Measurements from ENCODE around the gene FAM50A. TPM values are rescaled to one million over a fixed set of nuclear protein-coding genes. Genes with fewer than 3 reads are reported as not detected.

Gene FAM50A
- total RNA-seq, 1 donor = 39.0 TPM

DNA sequence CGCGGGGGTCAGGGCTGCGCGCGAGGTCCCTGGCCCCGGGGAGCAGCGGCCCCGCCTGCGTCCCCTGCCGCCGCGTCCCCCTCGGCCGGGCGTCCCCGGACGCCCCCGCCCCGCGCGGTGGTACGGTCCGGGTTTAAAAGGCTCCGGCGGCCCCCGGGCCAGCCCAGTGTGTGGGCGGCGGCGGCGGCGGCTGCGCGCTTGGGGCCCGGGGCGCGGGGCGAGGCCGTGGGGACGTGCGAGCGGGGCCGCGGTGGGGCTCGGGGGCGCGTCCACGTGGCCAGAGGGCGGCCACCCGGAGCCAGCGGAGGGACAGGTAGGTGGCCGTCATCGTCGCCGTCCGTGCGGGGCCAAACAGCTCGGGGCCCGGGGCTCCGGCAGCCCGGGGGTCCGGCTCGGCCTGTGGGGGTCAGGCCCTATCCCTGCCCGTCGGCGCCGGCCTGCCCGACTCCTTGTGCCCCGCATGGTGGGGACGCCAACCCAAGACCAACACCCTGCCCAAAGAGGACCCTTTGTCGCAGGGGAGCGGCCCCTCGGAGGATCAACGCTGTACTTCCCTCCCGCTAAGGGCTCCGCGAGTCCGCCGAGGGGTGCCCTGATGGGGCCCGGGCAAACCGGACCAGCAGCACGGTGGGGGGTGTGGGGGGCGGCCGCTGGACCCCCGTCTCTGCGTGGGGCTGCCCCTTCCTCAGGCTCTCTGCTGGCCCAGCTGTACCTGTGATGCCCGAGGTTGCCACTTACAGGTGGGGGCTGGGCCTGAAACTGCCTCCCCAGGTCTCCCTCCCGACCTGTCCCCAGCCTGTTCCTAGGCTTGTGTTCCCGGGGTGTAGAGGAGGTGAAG, 14.4 kb downstream of the FAM50A start, which contains the start of gene PLXNA3:
Gene PLXNA3 (plus strand): TSS at position 166 of the 838 bp plus-strand sequence. CDS start 1,903 bp downstream, outside the sequence.
- H3K4me3 ChIP-seq (ENCODE audit: low read depth, low read length) = peak within 1 kb of the TSS; percentile 75
- DNase-seq (ENCODE audit: low read depth) = no peak
- TF ChIP-seq, protein P1, sequence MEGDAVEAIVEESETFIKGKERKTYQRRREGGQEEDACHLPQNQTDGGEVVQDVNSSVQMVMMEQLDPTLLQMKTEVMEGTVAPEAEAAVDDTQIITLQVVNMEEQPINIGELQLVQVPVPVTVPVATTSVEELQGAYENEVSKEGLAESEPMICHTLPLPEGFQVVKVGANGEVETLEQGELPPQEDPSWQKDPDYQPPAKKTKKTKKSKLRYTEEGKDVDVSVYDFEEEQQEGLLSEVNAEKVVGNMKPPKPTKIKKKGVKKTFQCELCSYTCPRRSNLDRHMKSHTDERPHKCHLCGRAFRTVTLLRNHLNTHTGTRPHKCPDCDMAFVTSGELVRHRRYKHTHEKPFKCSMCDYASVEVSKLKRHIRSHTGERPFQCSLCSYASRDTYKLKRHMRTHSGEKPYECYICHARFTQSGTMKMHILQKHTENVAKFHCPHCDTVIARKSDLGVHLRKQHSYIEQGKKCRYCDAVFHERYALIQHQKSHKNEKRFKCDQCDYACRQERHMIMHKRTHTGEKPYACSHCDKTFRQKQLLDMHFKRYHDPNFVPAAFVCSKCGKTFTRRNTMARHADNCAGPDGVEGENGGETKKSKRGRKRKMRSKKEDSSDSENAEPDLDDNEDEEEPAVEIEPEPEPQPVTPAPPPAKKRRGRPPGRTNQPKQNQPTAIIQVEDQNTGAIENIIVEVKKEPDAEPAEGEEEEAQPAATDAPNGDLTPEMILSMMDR (IDR thresholded peaks at IDR 0.05; ENCODE audit: insufficient read depth, low read length) = no peak

DNA sequence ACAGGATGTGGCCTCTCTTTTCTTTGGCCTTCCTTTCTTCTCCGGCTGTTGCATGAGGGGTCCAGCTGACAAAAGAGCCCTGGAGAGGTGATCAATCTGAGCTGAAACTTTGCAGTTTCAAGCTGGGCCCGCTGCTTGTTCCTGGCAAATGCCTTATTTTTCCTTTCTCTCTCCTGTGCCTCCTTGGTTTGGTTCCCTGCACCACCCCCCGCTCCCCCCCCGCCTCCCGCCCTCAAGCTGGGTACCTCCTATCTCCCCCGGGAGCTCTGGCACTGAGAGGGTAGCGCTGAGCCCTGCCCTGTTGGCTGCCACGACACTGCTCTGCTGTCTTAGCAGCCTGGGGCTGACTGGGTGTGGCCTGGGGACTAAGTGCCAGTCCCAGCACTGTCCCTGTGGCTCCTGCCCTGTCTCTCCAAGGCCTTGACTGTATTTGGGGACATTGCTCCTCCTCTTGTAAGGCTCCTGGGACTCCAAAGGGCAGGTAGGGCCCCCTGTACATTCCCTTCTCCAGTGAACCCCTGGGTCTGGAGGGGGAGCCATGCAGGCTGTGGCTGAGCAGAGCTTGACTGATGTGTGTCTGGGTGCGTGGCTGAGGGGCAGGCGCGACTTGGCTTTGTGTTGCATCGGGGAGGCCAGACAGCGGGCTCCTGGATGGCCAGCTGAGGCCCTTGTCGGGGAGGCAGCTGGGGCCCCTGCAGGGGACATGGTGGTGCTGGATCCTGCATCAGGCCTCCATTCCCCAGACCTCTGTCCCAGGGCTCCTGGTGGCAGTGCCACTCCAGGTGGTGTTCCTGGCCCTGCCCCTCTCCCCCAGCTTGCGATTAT, 15.2 kb downstream of the FAM50A start:
- DNase-seq (ENCODE audit: low read depth) = no peak
- H3K4me3 ChIP-seq (ENCODE audit: low read depth, low read length) = peak overlapping the region; percentile 75
- TF ChIP-seq, protein P1 (IDR thresholded peaks at IDR 0.05; ENCODE audit: insufficient read depth, low read length) = no peak

DNA sequence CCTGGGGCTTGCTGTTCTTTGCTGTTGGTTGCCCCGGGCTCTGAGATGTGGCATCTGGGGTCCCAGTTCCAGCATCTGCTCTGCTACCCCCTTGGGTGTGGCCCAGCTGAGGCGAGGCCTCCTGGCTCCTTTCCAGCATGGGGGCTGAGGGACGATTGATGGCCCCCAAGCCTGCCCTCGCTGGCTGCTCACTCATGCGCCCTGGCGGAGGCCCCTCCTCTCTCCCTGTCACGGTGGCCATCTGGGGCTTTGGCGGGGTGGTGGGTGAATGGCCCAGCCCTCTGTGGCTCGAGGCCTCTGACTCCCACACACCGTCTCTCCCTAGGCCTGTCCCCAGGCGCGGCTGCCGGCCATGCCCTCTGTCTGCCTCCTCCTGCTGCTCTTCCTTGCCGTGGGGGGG, 15.9 kb downstream of the FAM50A start:
- TF ChIP-seq, protein P1 (IDR thresholded peaks at IDR 0.05; ENCODE audit: insufficient read depth, low read length) = no peak
- peak overlapping the region; percentile 75 for H3K4me3 ChIP-seq (ENCODE audit: low read depth, low read length)
- no peak for DNase-seq (ENCODE audit: low read depth)

DNA sequence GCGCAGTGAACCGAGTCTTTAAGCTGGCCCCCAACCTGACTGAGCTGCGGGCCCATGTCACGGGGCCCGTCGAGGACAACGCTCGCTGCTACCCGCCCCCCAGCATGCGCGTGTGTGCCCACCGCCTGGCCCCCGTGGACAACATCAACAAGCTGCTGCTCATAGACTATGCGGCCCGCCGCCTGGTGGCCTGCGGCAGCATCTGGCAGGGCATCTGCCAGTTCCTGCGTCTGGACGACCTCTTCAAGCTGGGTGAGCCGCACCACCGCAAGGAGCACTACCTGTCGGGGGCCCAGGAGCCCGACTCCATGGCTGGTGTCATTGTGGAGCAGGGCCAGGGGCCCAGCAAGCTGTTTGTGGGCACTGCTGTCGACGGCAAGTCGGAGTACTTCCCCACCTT, 16.4 kb downstream of the FAM50A start:
- peak overlapping the region; percentile 75 for H3K4me3 ChIP-seq (ENCODE audit: low read depth, low read length)

DNA sequence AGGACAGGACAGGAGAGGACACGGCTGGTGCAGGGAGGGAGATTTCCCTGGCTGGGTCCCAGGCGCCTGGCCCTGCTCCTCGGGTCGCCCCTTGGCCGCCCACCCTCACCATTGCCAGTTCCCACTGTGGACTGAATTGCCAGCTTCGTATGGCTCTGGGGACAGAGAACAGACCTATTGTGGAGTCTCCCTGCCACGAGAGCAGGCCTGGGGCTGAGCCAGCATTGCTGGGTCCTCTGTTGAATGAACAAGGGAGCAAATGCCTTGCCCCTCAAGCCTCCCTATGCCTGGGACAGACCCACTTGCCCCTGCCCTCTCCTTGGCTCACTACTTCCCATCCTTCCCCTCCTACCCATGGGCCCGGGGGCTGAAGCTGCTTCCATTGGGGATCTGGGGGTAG, 18.5 kb downstream of the FAM50A start:
- TF ChIP-seq, protein P1 (IDR thresholded peaks at IDR 0.05; ENCODE audit: insufficient read depth, low read length) = no peak
- no peak for DNase-seq (ENCODE audit: low read depth)
- no peak overlapping the region for H3K4me3 ChIP-seq (ENCODE audit: low read depth, low read length)

More for the DNA sequence above, 16.4 kb downstream of the FAM50A start:
- no peak for DNase-seq (ENCODE audit: low read depth)
- TF ChIP-seq, protein P1 (IDR thresholded peaks at IDR 0.05; ENCODE audit: insufficient read depth, low read length) = no peak

DNA sequence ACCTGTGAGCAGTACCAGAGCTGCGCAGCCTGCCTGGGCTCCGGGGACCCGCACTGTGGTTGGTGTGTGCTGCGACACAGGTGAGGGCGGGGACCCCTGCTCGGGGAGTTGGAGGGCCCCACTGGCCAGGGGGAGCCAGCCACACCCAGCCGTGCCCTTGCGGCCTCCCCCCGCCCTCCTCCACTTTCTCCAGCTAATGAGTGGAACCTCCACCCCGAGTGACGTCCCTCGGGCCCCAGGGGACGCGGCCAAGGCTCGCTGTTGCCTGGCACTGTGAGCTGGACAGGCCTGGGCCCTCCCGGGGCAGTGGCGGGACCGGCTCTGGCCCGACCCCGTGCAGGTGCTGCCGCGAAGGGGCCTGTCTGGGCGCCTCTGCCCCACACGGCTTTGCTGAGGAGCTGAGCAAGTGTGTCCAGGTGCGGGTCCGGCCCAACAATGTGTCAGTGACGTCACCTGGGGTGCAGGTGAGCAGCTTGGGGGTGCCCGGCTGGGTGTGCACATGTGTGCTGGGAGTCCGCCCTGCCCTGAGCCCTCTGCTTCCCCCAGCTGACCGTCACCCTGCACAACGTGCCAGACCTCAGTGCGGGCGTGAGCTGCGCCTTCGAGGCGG, 19.8 kb downstream of the FAM50A start:
- no peak for DNase-seq (ENCODE audit: low read depth)
- TF ChIP-seq, protein P1 (IDR thresholded peaks at IDR 0.05; ENCODE audit: insufficient read depth, low read length) = no peak
- H3K4me3 ChIP-seq (ENCODE audit: low read depth, low read length) = no peak overlapping the region
